Mesenchymal stem cell (in vitro differentiated cells and primary cell): ENCODE results near the gene CFAP100.
A peak's percentile ranks its signal among the peaks of the same experiment; 100 is the strongest.

Experiments
- DNase-seq: peaks from one replicate; pipeline ENCODE4 v3.0.0-alpha.2; 2013
- H2AFZ ChIP-seq: one replicate; pipeline ENCODE4 v1.6.1; 2013; ENCODE audit warnings: low read depth, mild to moderate bottlenecking, control low read depth, inconsistent platforms, low read length, moderate library complexity
- H2AK5ac ChIP-seq: 2 replicates; pipeline ENCODE4 v1.6.1; 2013; ENCODE audit warnings: low read length, moderate library complexity, mild to moderate bottlenecking, inconsistent platforms; ENCODE audit not compliant: severe bottlenecking
- H2BK120ac ChIP-seq: one replicate; pipeline ENCODE4 v1.6.1; 2013; ENCODE audit warnings: low read depth, mild to moderate bottlenecking, inconsistent platforms, low read length, moderate library complexity
- H2BK12ac ChIP-seq, 2 experiments: one replicate each; pipeline ENCODE4 v1.6.1; 2013; ENCODE audit warnings: inconsistent platforms in 2 of 2, low read length in 2 of 2, mild to moderate bottlenecking in 2 of 2, moderate library complexity in 2 of 2, control low read depth in 1 of 2
- H2BK15ac ChIP-seq: one replicate; pipeline ENCODE4 v1.6.1; 2013; ENCODE audit warnings: mild to moderate bottlenecking, low read depth, inconsistent platforms; ENCODE audit not compliant: poor library complexity, severe bottlenecking
- H2BK5ac ChIP-seq: 2 replicates; pipeline ENCODE4 v1.6.1; 2013; ENCODE audit warnings: low read depth, mild to moderate bottlenecking, low read length, control low read depth, inconsistent platforms; ENCODE audit not compliant: poor library complexity, severe bottlenecking
- H3K14ac ChIP-seq, 2 experiments: one replicate each; pipeline ENCODE4 v1.6.1; 2013; ENCODE audit warnings: inconsistent platforms in 2 of 2, low read length in 2 of 2, control low read depth in 1 of 2, mild to moderate bottlenecking in 1 of 2, moderate library complexity in 1 of 2
- H3K18ac ChIP-seq, 2 experiments: one replicate each; pipeline ENCODE4 v1.6.1; 2013; ENCODE audit warnings: inconsistent platforms in 2 of 2, low read length in 2 of 2, control low read depth in 1 of 2, low read depth in 1 of 2, mild to moderate bottlenecking in 1 of 2
- H3K23ac ChIP-seq, 2 experiments: one replicate each; pipeline ENCODE4 v1.6.1; 2013; ENCODE audit warnings: inconsistent platforms in 2 of 2, low read length in 2 of 2, mild to moderate bottlenecking in 2 of 2, moderate library complexity in 2 of 2, control low read depth in 1 of 2
- H3K27ac ChIP-seq: 2 replicates; pipeline ENCODE4 v1.5.1; 2013; ENCODE audit warnings: mild to moderate bottlenecking, moderate library complexity, low read length, control low read depth, inconsistent platforms; ENCODE audit not compliant: poor library complexity, severe bottlenecking
- H3K27me3 ChIP-seq, 2 experiments: 2 replicates each; pipeline versions ENCODE4 v1.6.1 to v1.7.0; 2013; ENCODE audit warnings: low read length in 2 of 2, mild to moderate bottlenecking in 2 of 2, moderate library complexity in 2 of 2, control low read depth in 1 of 2, inconsistent platforms in 1 of 2; ENCODE audit not compliant: control insufficient read depth in 1 of 2, insufficient read depth in 1 of 2
- H3K36me3 ChIP-seq, 2 experiments: 2 replicates each; pipeline versions ENCODE4 v1.6.1 to v1.7.0; 2013; ENCODE audit warnings: low read length in 2 of 2, control low read depth in 1 of 2, inconsistent platforms in 1 of 2, low read depth in 1 of 2, mild to moderate bottlenecking in 1 of 2; ENCODE audit not compliant: insufficient read depth in 2 of 2, control insufficient read depth in 1 of 2
- H3K4ac ChIP-seq, 2 experiments: one replicate each; pipeline ENCODE4 v1.6.1; 2013; ENCODE audit warnings: inconsistent platforms in 2 of 2, low read length in 2 of 2, mild to moderate bottlenecking in 2 of 2, moderate library complexity in 2 of 2, control low read depth in 1 of 2, low read depth in 1 of 2
- H3K4me1 ChIP-seq: 2 replicates; pipeline ENCODE4 v1.6.1; 2013; ENCODE audit warnings: low read depth, low read length, control low read depth; ENCODE audit not compliant: control insufficient read depth, insufficient read depth
- H3K4me2 ChIP-seq: 2 replicates; pipeline ENCODE4 v1.6.1; 2013; ENCODE audit warnings: low read length, mild to moderate bottlenecking, inconsistent platforms; ENCODE audit not compliant: poor library complexity, severe bottlenecking
- H3K4me3 ChIP-seq, 2 experiments: 2 replicates each; pipeline versions ENCODE4 v1.5.1 to v1.7.0; 2013; ENCODE audit warnings: low read length in 2 of 2, mild to moderate bottlenecking in 2 of 2, control low read depth in 1 of 2, low read depth in 1 of 2; ENCODE audit not compliant: insufficient read depth in 1 of 2
- H3K79me1 ChIP-seq: replicated peaks from 2 replicates; pipeline ENCODE4 v1.6.1; 2013; ENCODE audit warnings: mild to moderate bottlenecking, control low read depth, low read length, inconsistent platforms; ENCODE audit not compliant: poor library complexity, severe bottlenecking
- H3K9ac ChIP-seq: 2 replicates; pipeline ENCODE4 v1.7.0; 2013; ENCODE audit warnings: mild to moderate bottlenecking, low read length, moderate library complexity
- H3K9me3 ChIP-seq: 2 replicates; pipeline ENCODE4 v1.7.0; 2013; ENCODE audit warnings: mild to moderate bottlenecking, low read length; ENCODE audit not compliant: control insufficient read depth
- H4K8ac ChIP-seq: one replicate; pipeline ENCODE4 v1.6.1; 2013; ENCODE audit warnings: inconsistent platforms, mild to moderate bottlenecking, low read length, moderate library complexity
- H4K91ac ChIP-seq: one replicate; pipeline ENCODE4 v1.6.1; 2013; ENCODE audit warnings: mild to moderate bottlenecking, low read length, inconsistent platforms
- WGBS: methylation state at CpG from one replicate; pipeline ENCODE4 v1.1.7; 2013; ENCODE audit warnings: mixed read lengths; 5-methylcytosine and 5-hydroxymethylcytosine counted together

CFAP100 gene

DNA sequence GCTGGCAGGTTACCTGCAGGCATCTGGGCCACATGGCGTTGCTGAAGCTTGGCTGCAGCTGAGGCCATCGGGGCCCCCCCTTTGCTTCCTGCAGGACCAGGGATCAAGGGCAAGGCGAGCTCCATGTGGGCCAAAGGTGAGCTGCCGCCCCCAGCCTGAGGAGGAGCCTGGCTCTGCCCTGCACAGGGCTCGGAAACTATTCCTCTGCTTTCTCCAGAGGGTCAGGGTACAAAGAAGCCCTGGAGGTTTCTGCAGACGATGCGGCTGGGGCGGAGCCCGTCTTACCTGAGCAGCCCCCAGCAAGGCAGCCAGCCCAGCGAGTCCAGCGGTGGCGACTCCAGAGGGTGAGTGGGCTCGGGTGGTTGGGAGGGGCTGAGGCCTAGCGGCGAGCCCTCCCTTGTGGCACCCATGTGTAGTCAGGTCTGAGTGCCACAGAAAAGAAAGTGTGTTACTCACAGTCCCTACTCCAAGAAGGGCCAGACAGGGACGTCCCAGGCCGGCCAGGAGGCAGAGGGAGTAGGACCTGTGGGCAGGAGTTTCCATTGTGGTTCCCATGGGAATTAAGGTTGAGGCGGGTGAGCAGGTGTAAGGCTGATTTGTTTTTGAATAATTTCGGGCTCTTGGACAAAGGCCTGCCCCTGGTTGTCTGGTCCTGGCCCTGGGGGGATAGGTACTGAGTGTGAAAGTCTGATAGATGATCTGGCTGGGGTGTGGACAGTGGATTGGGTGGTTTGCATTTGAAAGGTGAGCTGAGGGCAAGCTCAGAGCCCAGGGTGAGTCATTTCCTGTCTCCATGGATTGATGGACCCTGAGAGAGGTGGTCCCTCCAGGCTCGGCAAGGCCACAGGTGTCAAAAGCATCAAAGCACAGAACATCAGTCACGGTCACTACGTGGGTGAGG is 25.4 kb downstream of the CFAP100 start:
- H3K36me3 ChIP-seq, result peaks cover 0 to 4% of the 10 kb centered on the region in 2 experiments
- no peak overlapping the region for H3K27ac ChIP-seq
- H2BK12ac ChIP-seq, result no peak overlapping the region
- H3K27me3 ChIP-seq, result peaks cover 0 to 50% of the 10 kb centered on the region in 2 experiments
- H3K18ac ChIP-seq, result no peak overlapping the region
- H2BK5ac ChIP-seq, result no peak overlapping the region
- H3K79me1 ChIP-seq, result no peaks in the 10 kb centered on the region
- H4K8ac ChIP-seq, result no peak overlapping the region
- no peak overlapping the region for H3K4ac ChIP-seq
- no peak overlapping the region for H2AK5ac ChIP-seq
- H3K23ac ChIP-seq, result no peak overlapping the region
- no peak overlapping the region for H3K4me3 ChIP-seq
- H3K14ac ChIP-seq, result no peak overlapping the region
- H4K91ac ChIP-seq, result no peak overlapping the region
- 80% methylated on average over 19 of the region's 22 CpGs for WGBS
- peaks cover 5% of the 10 kb centered on the region for H3K4me1 ChIP-seq
- H3K9ac ChIP-seq, result no peak overlapping the region
- H3K4me2 ChIP-seq, result no peak overlapping the region
- no peak overlapping the region for H2AFZ ChIP-seq
- H2BK120ac ChIP-seq, result no peak overlapping the region
- no peaks in the 10 kb centered on the region for H3K9me3 ChIP-seq
- no peak for DNase-seq
- H2BK15ac ChIP-seq, result no peak overlapping the region

DNA sequence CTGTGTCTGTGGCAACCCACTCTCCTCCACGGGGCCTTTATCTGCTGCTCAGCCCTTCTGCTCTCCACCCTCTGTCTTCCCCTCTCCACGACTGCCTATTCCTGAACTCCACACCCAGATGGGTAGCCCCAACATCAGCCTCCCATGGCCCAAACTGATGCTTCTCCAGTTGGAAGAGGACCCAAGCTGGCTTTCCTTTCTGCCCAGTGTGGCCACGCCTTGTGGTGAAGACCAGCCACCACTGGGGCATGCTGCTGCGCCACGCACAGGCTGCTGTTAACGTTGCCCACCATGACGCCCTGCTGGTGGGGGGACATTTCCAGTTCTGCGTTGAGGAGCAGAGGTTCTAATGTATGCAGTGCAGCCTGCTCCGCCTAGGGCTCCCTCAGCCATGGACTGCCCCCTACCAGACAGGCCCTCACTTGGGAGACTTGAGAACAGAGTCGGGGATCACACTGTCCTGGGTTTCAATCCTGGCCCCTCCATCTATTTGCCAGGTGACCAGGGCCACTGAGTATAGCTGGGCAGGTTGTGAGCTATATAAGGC is 26.9 kb downstream of the CFAP100 start:
- H3K79me1 ChIP-seq, result no peaks in the 10 kb centered on the region
- no peak overlapping the region for H3K18ac ChIP-seq
- peaks cover 5% of the 10 kb centered on the region for H3K4me1 ChIP-seq
- peaks cover 0 to 4% of the 10 kb centered on the region in 2 experiments for H3K36me3 ChIP-seq
- H2AK5ac ChIP-seq, result no peak overlapping the region
- H3K4ac ChIP-seq, result no peak overlapping the region
- H3K23ac ChIP-seq, result no peak overlapping the region
- H4K91ac ChIP-seq, result no peak overlapping the region
- no peak overlapping the region for H2BK12ac ChIP-seq
- H2BK120ac ChIP-seq, result no peak overlapping the region
- H3K14ac ChIP-seq, result peak overlapping the region in 1 of 2 experiments; percentile 18
- H4K8ac ChIP-seq, result no peak overlapping the region
- peaks cover 0 to 37% of the 10 kb centered on the region in 2 experiments for H3K27me3 ChIP-seq
- H3K27ac ChIP-seq, result no peak overlapping the region
- no peak overlapping the region for H2BK5ac ChIP-seq
- no peak overlapping the region for H2BK15ac ChIP-seq
- WGBS, result 88% methylated on average over 10 of the region's 10 CpGs
- H2AFZ ChIP-seq, result no peak overlapping the region
- no peak for DNase-seq
- H3K4me2 ChIP-seq, result no peak overlapping the region
- H3K4me3 ChIP-seq, result no peak overlapping the region
- H3K9ac ChIP-seq, result no peak overlapping the region
- peaks cover 11% of the 10 kb centered on the region for H3K9me3 ChIP-seq

- H3K4me2 ChIP-seq, result no peak overlapping the region
- H3K36me3 ChIP-seq, result peaks cover 0 to 4% of the 10 kb centered on the region in 2 experiments
- no peak overlapping the region for H3K18ac ChIP-seq
- no peak overlapping the region for H3K4ac ChIP-seq
- no peak overlapping the region for H2BK12ac ChIP-seq
- peaks cover 0 to 32% of the 10 kb centered on the region in 2 experiments for H3K27me3 ChIP-seq
- H2BK120ac ChIP-seq, result no peak overlapping the region
- no peak overlapping the region for H3K14ac ChIP-seq
- no peak overlapping the region for H4K8ac ChIP-seq
- H2BK5ac ChIP-seq, result no peak overlapping the region
- H3K23ac ChIP-seq, result peak overlapping the region in 1 of 2 experiments; percentile 31
- no peak overlapping the region for H3K9ac ChIP-seq
- H3K27ac ChIP-seq, result no peak overlapping the region
- WGBS, result 93% methylated on average over 8 of the region's 8 CpGs
- H3K79me1 ChIP-seq, result no peaks in the 10 kb centered on the region
- H3K4me1 ChIP-seq, result peaks cover 5% of the 10 kb centered on the region
- H2BK15ac ChIP-seq, result no peak overlapping the region
- no peak overlapping the region for H3K4me3 ChIP-seq
- H2AK5ac ChIP-seq, result no peak overlapping the region
- H2AFZ ChIP-seq, result no peak overlapping the region
- peaks cover 15% of the 10 kb centered on the region for H3K9me3 ChIP-seq
- DNase-seq, result no peak
- H4K91ac ChIP-seq, result no peak overlapping the region
These were observed 27.4 kb downstream of the CFAP100 start for GRCh38 chr3:126422121-126422520.

DNA sequence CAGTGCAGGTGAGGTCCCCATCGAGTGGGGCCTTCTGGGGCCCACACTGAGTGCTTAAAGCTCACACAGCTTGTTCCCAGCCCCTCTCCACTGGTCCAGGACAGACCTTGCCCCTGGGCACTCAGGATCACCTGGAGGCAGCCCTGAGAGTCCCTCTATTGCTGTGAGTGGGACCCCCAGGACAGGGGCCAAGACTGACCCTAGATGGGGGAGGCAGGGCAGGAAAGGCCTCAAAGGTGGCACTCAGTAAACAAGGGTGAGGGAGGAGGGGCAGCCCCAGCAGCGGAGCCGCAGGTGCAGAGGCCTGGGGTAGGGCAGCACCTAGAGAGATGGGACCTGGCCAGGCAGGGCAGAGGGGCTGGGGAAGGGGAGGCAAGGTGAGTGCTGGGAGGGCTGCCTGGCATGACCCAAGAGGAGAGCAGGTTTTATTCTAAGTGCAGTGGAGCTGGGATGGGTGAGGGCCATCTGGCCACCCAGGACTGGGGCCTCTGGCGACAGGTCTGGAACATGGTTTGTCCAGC is 27.9 kb downstream of the CFAP100 start:
- Histone ChIP-seq H3K9me3 (peaks cover 20% of the 10 kb centered on the region), H3K23ac (no peak overlapping the region), H2BK12ac (no peak overlapping the region), H4K8ac (no peak overlapping the region), H3K36me3 (peaks cover 0 to 4% of the 10 kb centered on the region in 2 experiments), H3K4me2 (no peak overlapping the region), H3K4ac (no peak overlapping the region), H3K27ac (no peak overlapping the region), H3K9ac (no peak overlapping the region), H3K27me3 (peaks cover 0 to 27% of the 10 kb centered on the region in 2 experiments), H2BK15ac (no peak overlapping the region), H2AK5ac (no peak overlapping the region), H2AFZ (no peak overlapping the region), H3K14ac (no peak overlapping the region), H3K4me3 (no peak overlapping the region), H3K79me1 (no peaks in the 10 kb centered on the region), H2BK120ac (no peak overlapping the region), H4K91ac (no peak overlapping the region), H3K18ac (no peak overlapping the region), H2BK5ac (no peak overlapping the region), H3K4me1 (peaks cover 5% of the 10 kb centered on the region)
- 81% methylated on average over 4 of the region's 4 CpGs for WGBS
- no peak for DNase-seq
